Hepatocyte (in vitro differentiated cells): ENCODE measurements around the gene SH3RF3. TPM values are rescaled to one million over a fixed set of nuclear protein-coding genes. Genes with fewer than 3 reads are reported as not detected.

ENCODE experiments used
- DNase-seq: peaks from one replicate; pipeline ENCODE4 v3.0.0-alpha.2; 2016; ENCODE audit warnings: low spot score
- H2AFZ ChIP-seq: fragments of 200-600 bp; sonication (generic); 2 replicates; pipeline ENCODE4 v1.6.0; 2016; ENCODE audit warnings: antibody characterized with exemption, mild to moderate bottlenecking
- H3K27ac ChIP-seq: fragments of 200-600 bp; sonication (generic); 2 replicates; pipeline ENCODE4 v1.5.1; 2016; ENCODE audit warnings: mild to moderate bottlenecking
- H3K27me3 ChIP-seq: fragments of 200-600 bp; sonication (generic); 2 replicates; pipeline ENCODE4 v1.6.1; 2016
- H3K36me3 ChIP-seq: fragments of 200-600 bp; sonication (generic); replicated peaks from 2 replicates; pipeline ENCODE4 v1.5.1; 2016; ENCODE audit warnings: low read depth; ENCODE audit not compliant: insufficient read depth
- H3K4me1 ChIP-seq: fragments of 200-600 bp; sonication (generic); 2 replicates; pipeline ENCODE4 v1.5.1; 2016; ENCODE audit warnings: mild to moderate bottlenecking, moderate library complexity; ENCODE audit not compliant: insufficient read depth
- H3K4me2 ChIP-seq: fragments of 200-600 bp; sonication (generic); 2 replicates; pipeline ENCODE4 v1.6.0; 2016
- H3K4me3 ChIP-seq: fragments of 200-600 bp; sonication (generic); 2 replicates; pipeline ENCODE4 v1.5.1; 2016; ENCODE audit warnings: mild to moderate bottlenecking
- H3K79me2 ChIP-seq: fragments of 200-600 bp; sonication (generic); 2 replicates; pipeline ENCODE4 v1.6.0; 2017; ENCODE audit warnings: mild to moderate bottlenecking
- H3K9me2 ChIP-seq: fragments of 200-600 bp; sonication (generic); replicated peaks from 2 replicates; pipeline ENCODE4 v1.6.0; 2017; ENCODE audit warnings: mild to moderate bottlenecking; ENCODE audit not compliant: insufficient read depth
- H3K9me3 ChIP-seq: fragments of 200-600 bp; sonication (generic); 2 replicates; pipeline ENCODE4 v1.5.1; 2016; ENCODE audit warnings: low read depth, mild to moderate bottlenecking
- H4K20me1 ChIP-seq: fragments of 200-600 bp; sonication (generic); 2 replicates; pipeline ENCODE4 v1.6.0; 2016; ENCODE audit warnings: mild to moderate bottlenecking; ENCODE audit not compliant: insufficient read depth, poor library complexity, severe bottlenecking
- EZH2 ChIP-seq: fragments of 200-600 bp; sonication (generic); IDR thresholded peaks from 2 replicates; pipeline ENCODE4 v1.6.1; 2016; ENCODE audit warnings: antibody characterized with exemption, mild to moderate bottlenecking, borderline replicate concordance
- EZH2phosphoT487 ChIP-seq: fragments of 200-600 bp; sonication (generic); IDR thresholded peaks from one replicate; pipeline ENCODE4 v1.6.1; 2018; ENCODE audit warnings: antibody characterized with exemption, mild to moderate bottlenecking, low read depth, moderate library complexity; ENCODE audit not compliant: unreplicated experiment, severe bottlenecking
- WGBS: methylation state at CpG from one replicate; pipeline ENCODE4 v1.1.6; 2016; ENCODE audit warnings: low lambda C conversion rate; ENCODE audit errors: missing lambda C conversion rate; 5-methylcytosine and 5-hydroxymethylcytosine counted together
- polyA plus RNA-seq: library from polyadenylated mRNA; unstranded; fragments of >200 nt; fragmentation: Nextera tagmentation; extraction: Ambion mirVana; gene quantifications from 2 replicates; pipeline ENCODE4 v1.2.1, GENCODE V29; 2016
- total RNA-seq: library from RNA; depleted of rRNA; stranded (reverse); fragments of >200 nt; gene quantifications from 2 replicates; pipeline ENCODE4 v1.2.3, GENCODE V29; 2014
- TF ChIP-seq, protein P1 (sequence below): fragments of 200-600 bp; sonication (generic); IDR thresholded peaks from 2 replicates; pipeline ENCODE4 v1.5.1; 2016; ENCODE audit warnings: antibody characterized with exemption, mild to moderate bottlenecking; ENCODE audit not compliant: poor library complexity

The SH3RF3 gene
- total and polyA plus RNA-seq, 2 experiments from 2014 or later, result 1.9 to 2.1 TPM

DNA sequence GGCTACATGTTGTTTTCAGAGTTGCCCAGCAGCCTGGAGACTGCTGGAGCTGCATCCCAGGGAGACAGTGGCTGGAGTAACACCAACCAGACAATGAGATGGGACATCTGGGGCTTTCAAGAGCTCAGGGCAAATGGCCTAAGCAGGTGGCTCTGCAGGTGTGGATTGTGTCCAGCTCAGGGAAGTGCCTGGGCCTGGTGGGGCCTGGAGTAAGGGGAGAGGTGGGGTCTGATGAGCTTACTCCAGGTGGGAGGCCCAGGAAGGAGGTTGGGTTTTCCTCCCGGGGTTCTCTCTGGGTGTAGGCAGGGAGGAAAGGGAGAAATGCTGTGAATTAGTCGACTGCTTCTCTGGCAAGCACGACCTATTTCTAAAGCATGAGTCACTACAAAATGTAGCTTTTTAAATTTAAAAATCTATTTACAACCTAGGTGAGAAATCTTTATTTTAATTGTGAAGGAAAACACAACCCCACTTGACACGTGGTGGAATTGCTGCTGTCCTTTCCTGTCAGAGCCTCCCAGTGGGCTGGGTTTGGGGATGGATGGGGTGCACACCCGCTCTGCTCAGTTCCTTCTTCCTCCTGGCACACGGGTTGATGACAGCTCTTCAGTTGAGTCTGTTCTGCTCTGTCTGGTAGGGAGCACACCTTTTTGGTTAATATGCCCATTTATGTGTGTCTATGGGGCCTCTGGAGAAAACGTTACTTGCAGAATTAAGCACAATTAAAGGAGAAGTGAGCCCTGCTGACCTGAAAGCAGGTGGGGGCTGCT is 81.6 kb downstream of the SH3RF3 start:
- no peak overlapping the region for H3K27ac ChIP-seq
- WGBS, result 70% methylated on average over 7 of the region's 7 CpGs

DNA sequence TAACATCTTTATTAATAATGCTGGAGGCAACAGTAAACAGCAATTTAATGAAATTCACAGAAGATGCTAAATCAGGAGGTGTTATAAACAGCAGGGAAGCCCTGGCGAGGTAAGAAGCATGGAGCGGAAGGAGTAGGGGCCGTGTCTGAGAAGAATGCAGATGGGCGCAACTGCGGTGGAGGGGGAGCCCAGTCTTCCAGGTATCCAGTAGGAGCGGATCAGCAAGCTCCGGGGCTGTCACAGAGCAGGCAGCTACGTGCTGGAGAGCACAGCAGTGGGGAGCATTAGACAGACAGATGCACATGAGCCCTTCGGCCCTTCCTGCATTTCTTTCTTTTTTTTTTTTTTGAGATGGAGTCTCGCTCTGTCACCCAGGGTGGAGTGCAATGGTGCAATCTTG is 82.3 kb downstream of the SH3RF3 start:
- Histone ChIP-seq H3K4me3 (no peak overlapping the region), H4K20me1 (no peaks in the 10 kb centered on the region), H3K79me2 (no peaks in the 10 kb centered on the region), H3K27ac (no peak overlapping the region), H3K9me2 (no peaks in the 10 kb centered on the region), H3K4me2 (no peak overlapping the region), H3K36me3 (no peaks in the 10 kb centered on the region), H3K27me3 (no peaks in the 10 kb centered on the region), H3K4me1 (peaks cover 4% of the 10 kb centered on the region), H3K9me3 (no peaks in the 10 kb centered on the region), H2AFZ (no peak overlapping the region)
- 68% methylated on average over 10 of the region's 10 CpGs for WGBS
- TF ChIP-seq EZH2 (no peak), EZH2phosphoT487 (no peak)
- TF ChIP-seq, protein P1, sequence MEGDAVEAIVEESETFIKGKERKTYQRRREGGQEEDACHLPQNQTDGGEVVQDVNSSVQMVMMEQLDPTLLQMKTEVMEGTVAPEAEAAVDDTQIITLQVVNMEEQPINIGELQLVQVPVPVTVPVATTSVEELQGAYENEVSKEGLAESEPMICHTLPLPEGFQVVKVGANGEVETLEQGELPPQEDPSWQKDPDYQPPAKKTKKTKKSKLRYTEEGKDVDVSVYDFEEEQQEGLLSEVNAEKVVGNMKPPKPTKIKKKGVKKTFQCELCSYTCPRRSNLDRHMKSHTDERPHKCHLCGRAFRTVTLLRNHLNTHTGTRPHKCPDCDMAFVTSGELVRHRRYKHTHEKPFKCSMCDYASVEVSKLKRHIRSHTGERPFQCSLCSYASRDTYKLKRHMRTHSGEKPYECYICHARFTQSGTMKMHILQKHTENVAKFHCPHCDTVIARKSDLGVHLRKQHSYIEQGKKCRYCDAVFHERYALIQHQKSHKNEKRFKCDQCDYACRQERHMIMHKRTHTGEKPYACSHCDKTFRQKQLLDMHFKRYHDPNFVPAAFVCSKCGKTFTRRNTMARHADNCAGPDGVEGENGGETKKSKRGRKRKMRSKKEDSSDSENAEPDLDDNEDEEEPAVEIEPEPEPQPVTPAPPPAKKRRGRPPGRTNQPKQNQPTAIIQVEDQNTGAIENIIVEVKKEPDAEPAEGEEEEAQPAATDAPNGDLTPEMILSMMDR, result no peak
- DNase-seq, result no peak

More for the DNA sequence above, 81.6 kb downstream of the SH3RF3 start:
- Histone ChIP-seq H2AFZ (no peak overlapping the region), H3K79me2 (no peaks in the 10 kb centered on the region), H3K9me3 (no peaks in the 10 kb centered on the region), H3K4me3 (no peak overlapping the region), H3K36me3 (no peaks in the 10 kb centered on the region), H4K20me1 (no peaks in the 10 kb centered on the region), H3K27me3 (no peaks in the 10 kb centered on the region), H3K4me1 (peaks cover 4% of the 10 kb centered on the region), H3K4me2 (no peak overlapping the region), H3K9me2 (no peaks in the 10 kb centered on the region)
- DNase-seq, result no peak
- TF ChIP-seq EZH2phosphoT487 (no peak), EZH2 (no peak)
- TF ChIP-seq, protein P1, result no peak

DNA sequence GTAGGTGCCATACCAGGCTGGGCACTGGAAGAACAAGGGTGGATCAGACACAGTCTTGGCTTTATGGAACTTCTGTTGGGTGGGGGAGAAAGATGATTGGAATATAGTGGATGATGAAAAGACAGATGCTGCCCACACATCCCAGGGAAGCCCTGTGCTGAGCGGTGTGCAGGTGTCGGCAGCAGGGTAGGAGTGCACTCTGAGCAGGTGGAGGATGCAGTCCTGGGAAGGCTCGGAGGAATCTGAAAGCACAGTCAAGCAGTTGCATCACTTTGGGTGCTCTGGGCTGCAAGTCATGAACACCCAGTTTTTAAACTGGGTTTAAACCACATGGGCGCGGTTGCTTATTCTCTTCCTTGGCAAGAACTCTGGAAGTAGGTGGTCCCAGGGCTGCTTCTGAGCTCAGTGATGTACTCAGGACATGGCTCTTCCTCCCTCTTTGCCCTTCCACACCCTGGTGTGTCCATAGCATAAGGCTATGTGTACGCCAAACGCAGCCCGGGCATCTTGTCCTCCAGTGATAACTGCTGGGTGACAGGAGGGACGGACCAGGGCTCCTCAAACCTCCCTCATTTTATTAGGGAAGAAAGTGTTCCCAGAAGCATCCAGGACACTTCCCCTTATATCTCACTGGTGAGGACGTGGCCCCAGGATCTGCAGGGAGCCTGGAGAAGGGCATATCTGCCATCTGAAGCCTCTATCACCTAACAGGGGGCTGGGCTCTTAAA is 84.0 kb downstream of the SH3RF3 start:
- H3K9me2 ChIP-seq, result no peaks in the 10 kb centered on the region
- WGBS, result 94% methylated on average over 10 of the region's 10 CpGs
- no peak overlapping the region for H3K4me2 ChIP-seq
- H3K4me3 ChIP-seq, result no peak overlapping the region
- H3K4me1 ChIP-seq, result peaks cover 6% of the 10 kb centered on the region
- no peaks in the 10 kb centered on the region for H3K36me3 ChIP-seq
- DNase-seq, result no peak
- no peak overlapping the region for H2AFZ ChIP-seq
- H3K79me2 ChIP-seq, result no peaks in the 10 kb centered on the region
- H4K20me1 ChIP-seq, result no peaks in the 10 kb centered on the region
- TF ChIP-seq, protein P1, result no peak
- TF ChIP-seq EZH2, result no peak
- no peak for TF ChIP-seq EZH2phosphoT487
- H3K27me3 ChIP-seq, result no peaks in the 10 kb centered on the region
- H3K9me3 ChIP-seq, result no peaks in the 10 kb centered on the region
- H3K27ac ChIP-seq, result no peak overlapping the region
